Stimulated activated CD8-positive, alpha-beta memory T cell treated with anti-CD3 and anti-CD28 coated beads, Interleukin-2, amount 100 ng/mL, for 1 hour (primary cell): ENCODE measurements around the gene KCNQ1.

ENCODE experiments used
- DNase-seq, 2 donors: peaks; one replicate each; pipeline ENCODE4 v3.0.0-alpha.2; 2020; ENCODE audit warnings: low read depth in 2 of 2

Gene KCNQ1

GRCh38 chr11:2685566-2686359 lies 241.0 kb downstream of the KCNQ1 start:
- no peak for DNase-seq

GRCh38 chr11:2686360-2687222 lies 241.8 kb downstream of the KCNQ1 start:
- DNase-seq, result no peak

- DNase-seq, result no peak
These were observed 242.4 kb downstream of the KCNQ1 start for GRCh38 chr11:2687223-2687530.

- DNase-seq, result no peak
These were observed 243.0 kb downstream of the KCNQ1 start for GRCh38 chr11:2687782-2688191.

- no peak for DNase-seq
These were observed 243.8 kb downstream of the KCNQ1 start for GRCh38 chr11:2688381-2689231.

- DNase-seq, result no peak
These were observed 245.1 kb downstream of the KCNQ1 start for GRCh38 chr11:2689651-2690575.

GRCh38 chr11:2690596-2691354 lies 246.0 kb downstream of the KCNQ1 start:
- DNase-seq, result no peak

GRCh38 chr11:2691355-2691761 lies 246.6 kb downstream of the KCNQ1 start:
- DNase-seq, result no peak

GRCh38 chr11:2691991-2692875 lies 247.4 kb downstream of the KCNQ1 start:
- no peak for DNase-seq

GRCh38 chr11:2693271-2694261 lies 248.8 kb downstream of the KCNQ1 start:
- DNase-seq, result no peak

- DNase-seq, result no peak
These were observed 249.7 kb downstream of the KCNQ1 start for GRCh38 chr11:2694495-2694894.

- no peak for DNase-seq
These were observed 250.5 kb downstream of the KCNQ1 start for GRCh38 chr11:2694995-2695939.

GRCh38 chr11:2696455-2696854 lies 251.6 kb downstream of the KCNQ1 start:
- no peak for DNase-seq

GRCh38 chr11:2697866-2698265 lies 253.1 kb downstream of the KCNQ1 start:
- DNase-seq, result no peak

GRCh38 chr11:2698386-2699184 lies 253.8 kb downstream of the KCNQ1 start:
- DNase-seq, result no peak

- DNase-seq, result no peak
These were observed 254.3 kb downstream of the KCNQ1 start for GRCh38 chr11:2699185-2699530.
